SK-N-MC (cell line): Measurements from ENCODE around the gene DMRT1.

ENCODE experiments used
- EZH2 ChIP-seq: fragments of 200-600 bp; sonication (generic); IDR thresholded peaks from one replicate; pipeline ENCODE4 v1.6.1; 2017; ENCODE audit warnings: antibody characterized with exemption
- FOXP2 ChIP-seq: optimal IDR thresholded peaks from 2 replicates; pipeline ENCODE3; 2011; ENCODE audit warnings: mild to moderate bottlenecking, moderate library complexity; ENCODE audit not compliant: insufficient read depth; ENCODE audit errors: extremely low read length, control extremely low read depth

GRCh38 chr9:970151-970996 is 128.9 kb downstream of the DMRT1 start:
- TF ChIP-seq EZH2 (no peak), FOXP2 (no peak)
